ENCODE results near the gene TTLL3.

TTLL3 gene

GRCh38 chr3:9795207-9795606 lies 14.9 kb upstream of the TTLL3 start:
- no peak for DNase-seq (ENCODE audit: low read depth)
- TF ChIP-seq, protein P1, sequence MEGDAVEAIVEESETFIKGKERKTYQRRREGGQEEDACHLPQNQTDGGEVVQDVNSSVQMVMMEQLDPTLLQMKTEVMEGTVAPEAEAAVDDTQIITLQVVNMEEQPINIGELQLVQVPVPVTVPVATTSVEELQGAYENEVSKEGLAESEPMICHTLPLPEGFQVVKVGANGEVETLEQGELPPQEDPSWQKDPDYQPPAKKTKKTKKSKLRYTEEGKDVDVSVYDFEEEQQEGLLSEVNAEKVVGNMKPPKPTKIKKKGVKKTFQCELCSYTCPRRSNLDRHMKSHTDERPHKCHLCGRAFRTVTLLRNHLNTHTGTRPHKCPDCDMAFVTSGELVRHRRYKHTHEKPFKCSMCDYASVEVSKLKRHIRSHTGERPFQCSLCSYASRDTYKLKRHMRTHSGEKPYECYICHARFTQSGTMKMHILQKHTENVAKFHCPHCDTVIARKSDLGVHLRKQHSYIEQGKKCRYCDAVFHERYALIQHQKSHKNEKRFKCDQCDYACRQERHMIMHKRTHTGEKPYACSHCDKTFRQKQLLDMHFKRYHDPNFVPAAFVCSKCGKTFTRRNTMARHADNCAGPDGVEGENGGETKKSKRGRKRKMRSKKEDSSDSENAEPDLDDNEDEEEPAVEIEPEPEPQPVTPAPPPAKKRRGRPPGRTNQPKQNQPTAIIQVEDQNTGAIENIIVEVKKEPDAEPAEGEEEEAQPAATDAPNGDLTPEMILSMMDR (conservative IDR thresholded peaks at IDR 0.05; ENCODE audit: low read length) = no peak
- no peak overlapping the region for H3K4me3 ChIP-seq (ENCODE audit: low read length)

GRCh38 chr3:9797196-9797945 lies 12.7 kb upstream of the TTLL3 start:
- no peak for DNase-seq (ENCODE audit: low read depth)

GRCh38 chr3:9800529-9800928 lies 9.5 kb upstream of the TTLL3 start:
- TF ChIP-seq, protein P1 (conservative IDR thresholded peaks at IDR 0.05; ENCODE audit: low read length) = peak; percentile 19
- no peak for DNase-seq (ENCODE audit: low read depth)
- no peak overlapping the region for H3K4me3 ChIP-seq (ENCODE audit: low read length)

More at GRCh38 chr3:9797196-9797945, 12.7 kb upstream of the TTLL3 start:
- TF ChIP-seq, protein P1 (conservative IDR thresholded peaks at IDR 0.05; ENCODE audit: low read length) = no peak
- no peak overlapping the region for H3K4me3 ChIP-seq (ENCODE audit: low read length)

DNA sequence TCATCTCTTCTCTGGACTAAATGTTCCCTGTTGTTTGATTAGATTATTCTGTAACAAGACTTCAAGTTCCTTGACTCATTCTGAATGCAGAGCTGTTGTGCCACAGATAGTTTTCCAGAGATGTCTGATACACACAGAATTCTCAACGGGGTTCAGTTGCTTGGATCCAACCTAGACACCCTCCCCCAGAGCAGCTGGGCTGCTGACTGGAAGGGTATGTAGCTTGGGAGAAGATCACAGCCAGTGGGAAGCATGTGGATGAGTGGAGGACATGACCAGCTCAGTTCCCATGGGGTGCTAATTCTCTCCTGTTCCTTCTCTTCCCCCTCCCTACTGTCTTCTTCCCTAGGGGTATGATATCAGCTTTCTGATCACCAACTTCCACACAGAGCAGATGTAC lies 6.6 kb upstream of the TTLL3 start:
- TF ChIP-seq, protein P1 (conservative IDR thresholded peaks at IDR 0.05; ENCODE audit: low read length) = no peak
- DNase-seq (ENCODE audit: low read depth) = no peak
- H3K4me3 ChIP-seq (ENCODE audit: low read length) = no peak overlapping the region

DNA sequence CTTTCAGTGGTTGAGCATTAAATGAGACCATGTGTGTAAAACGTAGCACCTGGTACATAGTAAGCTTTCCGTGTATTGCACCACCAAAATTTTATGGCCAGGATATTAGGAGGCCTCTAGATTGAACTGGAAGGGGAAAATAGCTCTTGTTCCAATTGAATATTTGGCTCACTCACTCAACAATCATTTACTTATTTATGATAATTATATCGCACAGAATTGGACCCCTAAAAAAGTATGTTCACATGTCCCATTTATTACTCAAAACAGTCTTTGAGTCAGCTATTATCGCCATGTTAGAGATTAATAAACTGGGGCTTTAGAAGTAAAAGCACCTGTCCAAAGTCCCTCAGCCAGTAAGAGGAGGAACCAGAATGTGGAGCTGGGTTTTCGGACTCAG lies 5.1 kb upstream of the TTLL3 start:
- no peak for DNase-seq (ENCODE audit: low read depth)
- TF ChIP-seq, protein P1 (conservative IDR thresholded peaks at IDR 0.05; ENCODE audit: low read length) = no peak
- no peak overlapping the region for H3K4me3 ChIP-seq (ENCODE audit: low read length)

DNA sequence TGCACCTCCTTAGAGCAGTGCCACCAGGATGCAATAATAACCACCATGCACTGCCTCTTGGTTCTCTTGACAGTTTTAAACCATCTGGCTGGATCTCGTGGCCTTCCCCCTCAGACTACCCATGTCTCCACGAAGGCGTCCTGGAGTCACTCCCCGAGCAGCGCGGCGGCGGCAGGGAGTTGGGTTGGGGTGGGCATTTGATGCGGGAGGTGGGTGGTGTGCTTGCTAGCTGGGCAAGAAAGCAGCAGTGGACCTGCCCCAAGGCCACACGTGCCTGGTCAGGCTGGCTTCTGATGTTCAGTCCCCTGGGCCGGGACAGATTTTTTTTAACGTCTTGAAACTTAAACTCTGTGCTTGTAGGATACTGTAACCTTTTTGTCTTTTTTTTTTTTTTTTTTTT lies 3.9 kb upstream of the TTLL3 start:
- H3K4me3 ChIP-seq (ENCODE audit: low read length) = no peak overlapping the region
- TF ChIP-seq, protein P1 (conservative IDR thresholded peaks at IDR 0.05; ENCODE audit: low read length) = no peak
- no peak for DNase-seq (ENCODE audit: low read depth)

Measured in AG10803 (cell line).